Activated CD4-positive, alpha-beta T cell treated with anti-CD3 and anti-CD28 coated beads, Interleukin-2, amount 50 U/mL, for 48 hours (primary cell): ENCODE data around the gene ARHGAP15.

Experiments
- DNase-seq, 2 experiments: peaks; one replicate each; pipeline ENCODE4 v3.0.0-alpha.2; 2020

The ARHGAP15 gene

DNA sequence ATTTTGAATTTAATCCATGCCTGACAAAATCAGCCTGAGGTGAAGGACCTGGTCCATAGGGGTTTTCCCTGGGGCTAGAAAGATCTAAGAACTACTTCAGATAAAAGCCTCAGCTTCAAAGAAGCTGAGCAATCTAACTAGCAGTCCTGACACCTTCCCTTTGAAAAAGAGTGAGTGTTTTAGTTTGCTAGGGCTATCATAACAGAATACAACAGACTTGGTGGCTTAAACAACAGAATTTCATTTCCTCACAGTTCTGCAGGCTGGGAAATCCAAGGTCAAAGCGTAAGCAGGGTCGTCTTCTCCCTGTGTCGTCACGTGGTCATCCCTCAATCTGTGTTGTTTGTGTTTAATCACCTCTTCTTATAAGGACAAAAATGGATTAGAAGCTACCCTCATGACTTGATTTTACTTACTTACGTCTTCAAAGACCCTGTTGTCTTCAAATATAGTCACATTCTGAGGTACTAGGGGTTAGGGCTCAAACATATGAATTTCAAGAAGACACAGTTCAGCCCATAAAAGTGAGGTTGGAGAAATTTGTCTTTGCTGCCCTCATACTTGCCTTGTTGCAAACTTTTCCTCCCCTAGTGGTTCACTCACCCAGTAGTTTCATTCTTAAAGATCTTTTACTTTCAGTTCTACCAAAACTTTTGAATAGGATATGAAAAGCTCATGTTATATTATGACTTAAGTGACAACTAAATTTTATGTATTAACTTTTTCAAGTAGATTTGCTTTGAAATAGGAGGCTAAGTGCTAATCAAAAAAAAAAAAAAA, 673.8 kb downstream of the ARHGAP15 start:
- no peak for DNase-seq

DNA sequence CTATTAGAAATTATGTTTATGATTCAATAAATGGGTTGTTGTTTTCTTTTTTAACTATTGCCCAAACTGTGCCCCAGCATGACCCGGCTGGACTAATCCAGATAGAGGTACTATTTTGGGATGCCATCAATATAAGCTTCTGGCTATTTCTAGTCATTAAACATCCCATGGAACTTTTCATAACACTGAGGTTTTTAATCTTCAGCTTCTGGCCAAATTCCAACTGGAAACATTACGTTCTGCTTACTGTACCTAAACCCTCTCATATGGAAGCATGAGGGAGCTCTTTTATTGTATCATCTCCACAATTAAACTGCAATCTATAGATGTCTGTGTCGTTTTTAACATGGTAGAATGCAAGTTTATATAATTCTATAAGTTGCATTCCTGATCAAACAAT, 674.7 kb downstream of the ARHGAP15 start:
- DNase-seq, result no peak

DNA sequence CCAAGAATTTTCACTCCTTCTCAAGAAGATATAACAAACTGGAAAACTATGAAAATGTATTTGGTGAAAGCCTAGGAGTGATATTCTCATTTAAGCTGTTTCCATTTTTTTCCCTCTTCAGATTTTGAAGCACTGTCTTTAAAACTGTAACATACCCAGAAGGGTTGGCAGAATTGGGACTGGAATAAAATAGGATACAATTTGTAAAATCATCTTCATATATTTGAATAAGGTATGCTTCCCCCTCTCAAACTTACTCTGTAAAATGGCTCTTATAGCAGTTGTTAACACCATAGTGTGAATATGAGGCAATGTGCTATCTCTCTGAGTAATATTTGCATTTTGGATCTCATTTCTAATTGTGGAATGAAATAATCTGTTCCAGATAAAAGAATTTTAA, 676.4 kb downstream of the ARHGAP15 start:
- no peak for DNase-seq

DNA sequence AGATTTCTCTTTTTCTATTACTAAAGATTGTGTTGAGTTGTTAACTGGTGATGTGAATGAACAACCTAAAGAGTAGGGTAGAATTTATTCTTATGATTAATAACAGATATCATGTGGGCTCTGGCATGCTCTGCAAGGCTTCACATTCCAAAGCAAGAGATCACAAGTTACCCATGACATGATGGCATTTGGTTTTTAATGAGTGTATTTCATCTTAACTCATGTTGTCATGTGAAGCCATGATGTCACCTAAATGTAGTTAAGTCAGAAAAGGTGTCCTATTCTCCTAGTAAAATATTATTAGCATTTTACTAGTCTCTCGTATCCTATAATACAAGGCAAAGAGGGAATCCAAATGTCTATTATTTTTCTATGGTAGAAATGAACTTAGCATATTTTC, 678.0 kb downstream of the ARHGAP15 start:
- no peak for DNase-seq

DNA sequence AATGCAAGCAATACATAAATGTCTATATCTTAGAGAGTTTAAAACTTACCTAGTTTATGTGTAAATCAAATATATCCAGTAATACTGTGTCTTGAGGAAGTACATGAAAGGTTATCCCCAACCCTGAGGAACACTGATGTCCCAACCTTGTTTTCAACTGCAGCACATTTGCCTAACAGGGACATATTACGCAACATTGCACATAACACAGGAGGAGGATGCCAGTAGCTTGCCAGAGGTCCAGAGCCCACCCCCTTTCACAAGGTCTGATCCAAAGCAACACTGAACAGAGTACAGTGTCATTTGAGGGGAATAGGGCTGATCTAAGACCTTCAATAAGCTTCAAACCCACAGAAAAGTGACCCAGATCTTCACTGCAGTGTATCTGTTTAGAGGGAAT, 678.5 kb downstream of the ARHGAP15 start:
- DNase-seq, result no peak

DNA sequence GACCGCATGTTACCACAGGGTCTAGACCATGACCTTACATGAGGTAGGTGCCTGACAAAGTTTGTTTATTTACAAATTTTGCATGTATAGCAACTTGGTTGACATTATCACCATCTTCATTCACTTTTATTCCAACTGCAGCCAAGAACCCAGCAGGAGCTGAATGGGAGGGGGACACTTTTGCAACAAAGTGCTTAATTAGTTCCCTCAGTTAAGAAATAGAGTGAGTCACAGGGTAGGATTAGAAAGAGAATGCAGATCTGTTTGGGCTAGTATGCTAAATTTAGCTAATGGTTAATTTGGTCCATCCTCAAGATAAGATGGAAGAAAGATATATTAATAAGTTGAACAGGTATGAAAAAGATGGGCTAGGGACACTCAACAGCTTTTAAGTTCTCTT, 678.9 kb downstream of the ARHGAP15 start:
- DNase-seq, result no peak

DNA sequence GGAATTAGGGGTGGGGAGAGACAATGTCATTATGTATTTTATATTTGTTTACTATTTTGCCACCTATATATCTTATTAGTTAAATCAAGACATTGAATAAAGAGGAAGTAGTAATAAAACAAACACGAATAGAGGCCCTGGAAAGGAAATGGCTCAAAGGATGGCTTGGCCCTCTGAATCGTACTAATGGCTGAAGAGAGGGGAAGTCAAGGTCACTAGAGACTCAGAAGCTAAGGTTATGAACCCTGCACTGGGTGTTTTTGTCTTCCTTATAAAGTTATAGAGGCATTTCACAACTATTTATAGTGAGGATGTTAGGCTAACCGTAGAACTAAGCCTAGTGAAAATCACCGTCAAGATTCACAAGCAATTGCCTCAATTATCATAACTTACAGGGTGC, 685.9 kb downstream of the ARHGAP15 start:
- DNase-seq, result no peak

DNA sequence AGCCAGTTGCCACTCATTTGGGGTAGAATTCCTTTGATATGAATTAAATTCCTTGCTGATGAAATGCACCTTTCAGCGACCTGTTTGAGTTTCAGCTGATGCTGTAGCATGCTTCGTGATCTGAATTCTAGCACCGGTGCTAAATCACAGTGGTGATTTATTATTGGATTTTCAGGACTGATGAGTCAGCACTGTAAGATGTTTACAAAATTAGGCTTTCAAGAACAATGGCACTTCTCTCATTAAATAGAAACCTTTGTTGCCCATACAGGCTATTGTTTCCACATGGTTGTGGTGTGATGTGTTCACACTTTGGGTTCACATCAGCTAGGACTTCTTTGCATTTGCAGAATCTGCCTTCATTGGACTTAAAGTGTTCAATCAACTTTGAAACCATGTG, 687.7 kb downstream of the ARHGAP15 start:
- no peak for DNase-seq
